ENCODE measurements around the gene STK11.

STK11 gene

DNA sequence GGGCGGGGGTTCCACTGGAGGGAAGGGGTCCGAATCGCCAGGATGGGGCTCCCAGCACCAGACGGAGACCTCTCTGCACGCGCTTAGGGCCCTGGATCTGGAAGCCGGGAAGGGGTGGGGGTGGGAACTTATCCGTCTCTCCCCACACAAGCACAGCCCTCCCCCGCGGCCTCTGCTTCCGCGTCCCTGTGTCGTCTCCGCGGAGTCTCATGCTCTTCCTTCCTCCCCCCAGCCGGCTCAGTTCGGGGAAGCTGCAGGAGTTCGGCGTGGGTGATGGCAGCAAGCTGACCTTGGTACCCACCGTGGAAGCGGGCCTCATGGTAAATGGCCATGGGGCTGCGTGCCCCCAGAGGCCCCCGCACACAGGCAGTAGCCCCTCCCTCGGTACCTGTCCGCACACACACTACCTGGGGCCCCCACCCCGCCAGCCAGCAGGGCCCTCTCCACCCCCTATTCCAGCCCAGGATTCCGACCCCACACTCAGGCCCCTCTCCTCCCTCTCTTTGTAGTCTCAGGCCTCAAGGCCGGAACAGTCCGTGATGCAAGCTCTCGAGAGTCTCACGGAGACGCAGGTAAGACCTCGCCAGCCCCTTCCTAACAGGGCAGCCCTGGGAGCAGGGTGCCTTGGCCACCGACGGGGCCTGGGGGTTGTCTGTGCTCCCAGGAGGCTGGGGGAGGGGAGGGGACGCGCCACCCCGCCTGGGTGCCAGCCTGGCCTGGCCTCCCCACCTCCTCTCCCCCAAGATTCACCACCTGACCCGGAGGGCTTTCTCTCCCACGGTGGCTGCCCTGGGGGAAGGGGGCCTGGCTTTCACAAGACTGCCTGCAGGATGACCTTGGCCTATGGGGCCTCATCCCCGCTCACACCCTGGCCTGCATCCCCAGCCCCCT lies 46.0 kb downstream of the STK11 start:
- DNase-seq = no peak

DNA sequence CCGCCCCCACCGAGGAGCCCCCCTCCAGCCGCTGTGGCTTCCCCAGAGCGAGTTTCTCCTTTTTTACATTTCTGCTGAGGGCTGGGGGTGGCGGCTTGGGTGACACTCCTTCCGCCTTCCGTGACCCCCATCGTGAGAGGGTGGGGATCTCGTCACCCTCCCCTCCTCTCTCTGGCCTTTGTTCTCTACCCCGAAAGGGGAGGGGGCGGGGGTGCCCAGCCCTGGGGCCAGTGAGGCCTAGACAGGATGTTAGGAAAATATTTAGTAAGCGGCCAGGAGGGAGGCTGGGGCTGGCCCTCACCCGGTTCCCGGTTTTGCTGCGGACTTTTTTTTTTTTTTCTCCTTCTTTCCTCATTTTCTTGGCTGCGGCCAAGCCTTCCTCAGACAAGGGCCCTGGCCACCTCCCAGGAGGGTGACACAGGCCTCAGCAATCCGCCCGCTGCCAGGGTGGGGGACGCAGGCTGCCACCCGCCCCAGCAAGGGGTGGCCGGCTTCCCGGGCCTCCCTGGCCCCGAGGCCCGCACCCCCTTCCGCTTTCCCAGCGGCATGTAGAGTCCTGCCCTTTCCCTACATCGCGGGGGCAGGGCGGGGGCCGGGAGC lies 46.7 kb downstream of the STK11 start:
- no peak for DNase-seq

DNA sequence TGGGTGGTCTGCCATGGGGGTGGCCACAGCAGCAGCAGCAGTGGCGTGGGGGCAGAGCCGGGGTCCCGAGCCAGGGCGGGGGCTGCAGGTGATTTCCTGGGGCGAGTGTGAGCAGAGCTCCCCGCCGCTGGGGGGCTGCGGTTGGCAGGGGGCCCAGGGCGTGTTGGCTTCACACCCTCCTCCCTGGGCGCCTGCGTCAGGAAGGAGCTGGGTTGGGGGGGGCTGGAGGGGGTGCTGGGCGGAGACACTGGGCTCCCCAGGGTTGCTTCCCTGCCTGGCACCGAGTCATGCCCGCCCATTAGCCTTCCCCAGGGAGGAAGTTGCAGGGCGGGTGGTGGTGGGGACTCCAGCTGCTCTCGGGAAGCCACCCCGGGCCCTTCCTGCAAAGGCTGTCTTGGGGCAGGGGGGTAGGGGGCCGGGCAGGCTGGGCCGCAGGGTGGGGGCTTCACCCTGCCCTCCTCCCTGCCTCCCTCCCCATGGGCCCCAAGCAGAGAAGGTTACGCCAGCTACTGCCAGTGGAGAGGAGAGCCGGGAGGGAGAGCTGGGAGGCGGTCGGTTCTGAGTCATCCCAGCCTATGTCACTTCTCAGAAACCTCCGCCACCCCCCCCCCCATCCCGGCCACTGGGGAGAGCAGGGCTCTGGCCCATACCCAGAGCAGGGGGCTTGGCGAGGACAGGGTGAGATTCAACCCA lies 47.4 kb downstream of the STK11 start:
- DNase-seq = peak; percentile 87

DNA sequence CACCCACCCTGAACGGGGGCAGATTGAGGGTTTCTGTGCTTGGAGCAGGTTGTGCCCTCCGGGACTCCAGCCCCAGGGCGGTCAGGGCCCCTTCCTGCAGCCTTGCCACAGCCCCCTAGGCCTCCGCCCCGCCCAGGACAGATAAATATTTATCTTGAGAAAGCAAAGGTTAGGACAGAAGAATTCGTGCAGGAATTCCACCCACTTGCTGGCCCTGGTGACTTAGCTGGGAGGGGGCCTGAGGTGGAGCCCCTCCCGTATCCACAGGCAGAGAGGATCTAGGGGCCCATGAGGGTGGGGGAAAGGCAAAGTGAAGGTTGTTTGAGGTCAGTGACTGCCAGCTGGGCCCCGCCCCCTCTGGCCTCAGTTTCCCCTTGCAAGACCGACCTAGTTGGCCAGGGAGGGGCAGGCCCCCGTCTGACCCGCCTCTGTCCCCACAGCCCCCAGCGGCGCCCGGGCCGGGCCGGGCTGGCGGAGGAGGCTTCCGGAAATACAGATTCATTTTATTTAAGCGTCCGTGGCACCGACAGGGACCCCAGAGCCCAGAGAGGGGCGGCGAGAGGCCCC lies 48.0 kb downstream of the STK11 start:
- no peak for DNase-seq

DNA sequence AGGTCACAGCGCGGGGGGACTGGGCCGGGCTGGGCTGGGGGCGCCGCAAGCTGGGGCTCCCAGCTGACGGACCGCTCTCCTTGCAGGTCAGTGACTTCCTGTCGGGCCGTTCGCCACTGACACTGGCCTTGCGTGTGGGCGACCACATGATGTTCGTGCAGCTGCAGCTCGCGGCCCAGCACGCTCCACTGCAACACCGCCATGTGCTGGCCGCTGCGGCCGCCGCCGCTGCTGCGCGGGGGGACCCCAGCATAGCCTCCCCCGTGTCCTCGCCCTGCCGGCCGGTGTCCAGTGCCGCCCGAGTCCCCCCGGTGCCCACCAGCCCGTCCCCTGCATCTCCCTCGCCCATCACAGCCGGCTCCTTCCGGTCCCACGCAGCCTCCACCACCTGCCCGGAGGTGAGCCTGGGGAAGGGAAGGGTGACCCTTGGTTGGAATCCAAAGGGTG lies 48.5 kb downstream of the STK11 start:
- DNase-seq = no peak

DNA sequence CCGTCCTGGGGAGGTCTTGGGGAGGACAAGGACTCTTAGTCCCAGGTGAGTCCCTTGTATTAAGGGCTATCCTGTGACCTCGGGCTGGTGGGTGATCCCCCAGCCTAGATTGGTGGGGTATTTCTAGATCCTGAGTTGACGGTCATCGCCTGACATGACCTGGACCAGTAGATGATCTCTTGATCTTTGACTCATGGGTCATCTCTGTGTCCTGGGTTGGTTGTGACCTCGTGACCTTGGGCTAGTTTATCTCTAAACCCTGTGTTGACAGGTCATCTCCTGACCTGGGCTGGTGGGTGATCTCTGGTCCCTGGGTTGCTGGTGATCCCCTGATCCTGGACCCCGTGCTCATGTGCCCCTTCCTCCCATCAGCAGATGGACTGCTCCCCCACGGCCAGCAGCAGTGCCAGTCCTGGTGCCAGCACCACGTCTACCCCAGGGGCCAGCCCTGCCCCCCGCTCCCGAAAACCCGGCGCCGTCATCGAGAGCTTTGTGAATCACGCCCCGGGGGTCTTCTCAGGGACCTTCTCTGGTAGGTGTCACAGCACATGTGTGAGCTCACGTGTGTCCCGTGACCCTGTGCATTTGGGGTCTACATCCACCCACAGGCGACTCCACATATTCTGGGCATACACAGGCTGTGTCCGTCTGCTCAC lies 49.1 kb downstream of the STK11 start:
- no peak for DNase-seq

DNA sequence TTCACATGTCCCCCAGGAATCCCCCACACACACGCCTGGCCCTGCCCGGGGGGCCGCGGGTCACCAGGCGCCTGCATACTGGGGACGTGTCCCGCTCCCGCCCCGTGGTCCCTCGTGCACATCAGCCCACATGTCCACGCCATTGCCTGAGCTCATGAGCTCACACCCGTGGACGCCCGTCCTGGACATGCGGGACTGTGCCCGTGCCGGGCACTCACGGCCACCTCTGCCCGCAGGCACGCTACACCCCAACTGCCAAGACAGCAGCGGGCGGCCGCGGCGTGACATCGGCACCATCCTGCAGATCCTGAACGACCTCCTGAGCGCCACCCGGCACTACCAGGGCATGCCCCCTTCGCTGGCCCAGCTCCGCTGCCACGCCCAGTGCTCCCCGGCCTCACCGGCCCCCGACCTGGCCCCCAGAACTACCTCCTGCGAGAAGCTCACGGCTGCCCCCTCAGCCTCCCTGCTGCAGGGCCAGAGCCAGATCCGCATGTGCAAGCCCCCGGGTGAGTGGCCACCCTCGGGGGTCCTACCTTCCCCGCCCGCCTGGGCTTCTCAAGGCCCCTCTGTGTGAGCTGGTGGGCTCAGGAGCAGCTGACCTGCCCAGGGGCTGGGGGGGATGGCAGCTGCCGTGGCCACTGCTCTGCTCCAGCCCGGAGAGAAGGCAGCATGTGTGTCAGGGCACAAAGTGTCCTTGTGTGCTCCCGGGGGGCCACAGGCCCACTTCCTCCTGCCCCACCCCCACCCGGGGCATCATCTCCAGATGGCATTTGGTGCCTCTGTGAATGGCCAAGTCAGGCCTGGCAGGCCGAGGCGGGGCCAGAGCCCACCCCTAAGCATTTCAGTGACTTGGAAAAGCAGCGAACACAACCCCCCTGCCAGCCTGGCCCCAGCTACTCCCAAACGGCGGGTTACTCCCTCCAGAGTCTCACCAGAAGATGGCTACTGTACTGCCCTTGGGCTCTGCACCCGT lies 49.9 kb downstream of the STK11 start:
- no peak for DNase-seq

DNA sequence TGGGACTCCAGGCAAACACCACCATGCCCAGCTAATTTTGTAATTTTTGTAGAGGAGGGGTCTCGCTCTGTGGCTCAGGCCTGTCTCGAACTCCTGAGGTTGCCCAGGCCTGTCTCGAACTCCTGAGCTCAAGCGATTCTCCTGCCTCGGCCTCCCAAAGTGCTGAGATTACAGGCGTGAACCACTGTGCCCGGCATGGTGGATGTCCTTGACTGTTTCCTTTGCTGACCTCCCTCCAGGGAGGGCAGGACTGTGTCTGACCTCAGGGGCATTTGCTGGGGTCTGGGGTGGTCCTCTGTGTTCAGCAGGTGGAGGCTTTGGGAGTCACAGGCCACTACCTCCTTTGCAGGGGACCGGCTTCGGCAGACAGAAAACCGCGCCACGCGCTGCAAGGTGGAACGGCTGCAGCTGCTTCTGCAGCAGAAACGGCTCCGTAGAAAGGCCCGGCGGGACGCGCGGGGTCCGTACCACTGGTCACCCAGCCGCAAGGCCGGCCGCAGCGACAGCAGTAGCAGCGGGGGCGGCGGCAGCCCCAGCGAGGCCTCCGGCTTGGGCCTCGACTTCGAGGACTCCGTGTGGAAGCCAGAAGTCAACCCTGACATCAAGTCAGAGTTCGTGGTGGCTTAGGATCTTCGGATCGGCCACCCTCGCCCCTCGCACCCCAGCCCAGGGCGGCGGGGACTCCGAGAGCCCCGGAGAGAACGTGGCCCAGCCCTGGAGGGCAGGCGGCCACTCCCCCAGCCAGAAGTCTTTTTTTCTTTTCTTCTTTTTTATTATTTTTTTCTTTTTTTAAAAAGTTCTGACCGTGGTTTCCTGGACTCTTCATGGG lies 51.3 kb downstream of the STK11 start:
- DNase-seq = no peak

DNA sequence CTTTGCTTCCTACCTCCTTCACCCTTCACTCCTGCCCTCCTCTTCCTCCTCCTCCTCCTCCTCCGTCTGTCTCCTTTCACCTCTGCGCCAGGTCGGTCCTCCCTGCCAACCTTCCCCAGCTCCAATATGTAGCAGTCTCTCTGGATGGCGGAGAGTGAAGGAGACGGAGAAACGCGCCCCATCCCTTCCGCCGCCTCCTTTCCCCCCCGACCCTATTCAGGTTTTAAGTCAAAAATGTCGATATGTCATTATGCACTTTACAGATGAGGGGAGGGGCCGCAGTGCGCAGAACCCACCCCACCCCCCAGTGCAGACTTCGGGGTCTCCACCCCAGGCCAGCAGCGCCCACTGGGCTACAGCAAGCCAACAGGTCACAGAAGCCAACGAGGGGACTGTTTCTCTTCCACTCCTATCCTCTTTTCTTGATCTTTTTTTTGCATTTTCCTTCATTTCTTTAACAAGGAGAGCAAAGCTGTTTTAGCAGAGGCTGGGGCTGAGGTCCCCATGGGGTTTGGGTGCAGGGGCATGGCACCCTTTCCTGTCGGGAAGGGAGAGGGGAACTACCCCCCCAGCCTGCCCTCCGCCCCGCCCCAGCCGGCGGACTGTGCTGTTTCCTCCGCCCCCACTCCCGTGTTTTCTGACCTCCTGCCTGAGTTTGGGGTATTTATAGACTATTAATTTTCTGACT lies 52.0 kb downstream of the STK11 start:
- DNase-seq = no peak

DNA sequence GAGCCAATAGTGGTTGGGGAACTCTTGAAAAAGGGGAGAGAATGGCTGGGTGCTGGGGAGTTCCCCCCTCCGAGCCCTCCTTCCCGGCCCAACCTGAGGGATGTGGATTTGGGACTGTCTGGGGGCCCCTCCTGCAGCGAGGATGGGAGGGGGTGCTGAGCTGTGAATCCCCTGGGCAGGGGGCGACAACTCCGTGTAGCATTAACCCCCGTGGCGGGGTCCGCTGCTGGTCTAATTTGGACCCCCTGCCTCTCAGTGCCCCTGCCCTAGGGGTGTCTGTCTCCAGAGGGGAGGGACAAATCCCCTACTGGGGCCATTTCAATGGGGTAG lies 52.5 kb downstream of the STK11 start:
- no peak for DNase-seq

DNA sequence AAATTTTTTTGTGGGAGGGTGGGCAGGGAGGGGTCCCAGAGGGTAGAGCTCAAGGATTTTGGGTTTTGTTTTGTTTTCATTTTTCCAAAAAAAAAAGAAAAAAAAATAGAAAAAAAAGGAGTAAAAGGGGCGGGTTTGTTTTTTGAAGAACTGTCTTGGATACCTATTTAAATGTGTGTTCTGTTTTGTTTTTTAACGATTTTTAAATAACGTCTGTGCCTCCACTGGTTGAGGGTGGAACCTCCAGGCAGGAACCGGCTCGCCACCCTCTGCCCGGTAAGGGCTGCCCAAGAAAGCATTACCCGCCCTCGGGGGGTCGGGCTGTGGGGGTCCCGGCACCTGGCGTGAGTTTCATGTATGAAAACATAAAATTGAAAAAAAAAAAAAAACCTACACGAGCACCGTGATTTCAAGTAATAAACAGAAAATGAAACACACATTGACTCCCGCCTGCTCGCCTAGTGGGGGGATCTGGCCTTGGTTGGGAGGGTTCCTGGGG lies 53.2 kb downstream of the STK11 start:
- no peak for DNase-seq

DNA sequence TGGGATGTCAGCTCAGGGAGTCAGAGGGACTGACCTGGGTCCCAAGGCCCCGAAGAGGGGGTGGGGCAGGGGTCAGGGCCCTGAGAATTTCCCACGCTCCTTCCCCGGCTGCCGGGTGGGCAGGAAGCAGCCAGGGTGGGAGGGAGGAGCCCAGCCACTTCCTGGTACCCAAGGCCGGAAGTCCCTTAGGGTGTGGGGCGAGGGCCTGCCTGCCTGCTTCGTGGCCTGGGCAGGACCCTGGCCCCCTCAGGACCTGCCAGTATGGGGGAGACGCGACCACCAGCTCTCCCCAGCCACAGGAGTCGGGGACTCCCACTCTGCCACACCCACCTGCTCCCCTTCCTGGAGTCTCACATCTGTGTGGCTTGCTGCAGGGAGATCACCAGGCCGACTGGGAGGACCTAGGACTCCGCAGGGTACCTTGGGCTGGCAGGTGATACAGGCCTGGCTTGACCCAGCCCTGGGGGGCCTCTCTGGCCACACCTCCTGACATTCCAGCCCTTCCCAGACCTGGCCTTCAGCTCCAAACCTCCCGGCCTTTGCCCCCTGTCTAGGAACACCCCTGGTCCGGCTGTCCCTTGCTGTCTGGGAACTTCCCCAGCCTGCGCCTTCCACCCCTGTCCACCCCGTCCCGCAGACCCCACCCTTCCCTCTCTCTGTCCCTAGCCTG lies 53.8 kb downstream of the STK11 start:
- DNase-seq = peak; percentile 92

DNA sequence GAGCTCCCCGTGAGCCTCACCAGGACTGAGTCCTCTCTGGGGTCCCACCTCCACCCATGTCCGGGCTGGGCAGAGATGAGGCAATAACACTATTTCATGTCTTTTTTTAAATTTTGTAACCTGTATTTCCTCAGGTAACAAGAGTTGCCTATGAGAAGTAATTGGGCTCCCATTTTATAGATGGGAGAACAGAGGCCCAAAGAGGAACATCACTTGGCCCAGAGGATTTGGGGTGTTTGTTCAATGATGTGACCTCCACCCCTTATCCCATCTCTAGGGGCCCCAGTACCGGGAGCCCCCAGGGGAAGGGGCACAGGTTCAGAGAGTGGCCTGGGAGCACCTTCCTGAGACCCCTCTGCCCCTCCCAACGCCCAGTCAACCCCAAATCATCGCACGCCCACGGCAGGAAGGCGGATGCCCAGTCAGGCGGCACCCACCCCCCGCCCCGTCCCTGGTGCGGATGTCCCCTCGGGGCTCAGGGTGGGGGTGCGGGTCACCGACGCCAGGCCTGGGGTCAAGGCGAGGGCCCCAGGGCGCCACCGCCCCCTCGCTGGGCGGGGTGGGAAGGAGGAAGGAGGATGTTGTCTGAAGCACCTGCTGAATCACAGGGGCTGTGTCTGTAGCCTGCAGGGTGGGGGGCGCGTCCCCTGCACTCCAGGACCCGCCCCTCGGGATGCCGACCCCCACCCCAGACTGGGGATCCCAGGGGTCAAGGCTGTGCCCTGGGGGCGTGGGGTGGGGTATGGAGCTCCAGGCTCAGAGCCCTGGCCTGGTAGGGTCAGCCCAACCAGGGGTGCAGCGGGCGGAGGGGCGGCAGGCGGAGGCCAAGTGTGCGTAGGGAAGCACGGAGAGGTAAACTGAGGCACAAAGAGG lies 54.5 kb downstream of the STK11 start:
- DNase-seq = no peak

DNA sequence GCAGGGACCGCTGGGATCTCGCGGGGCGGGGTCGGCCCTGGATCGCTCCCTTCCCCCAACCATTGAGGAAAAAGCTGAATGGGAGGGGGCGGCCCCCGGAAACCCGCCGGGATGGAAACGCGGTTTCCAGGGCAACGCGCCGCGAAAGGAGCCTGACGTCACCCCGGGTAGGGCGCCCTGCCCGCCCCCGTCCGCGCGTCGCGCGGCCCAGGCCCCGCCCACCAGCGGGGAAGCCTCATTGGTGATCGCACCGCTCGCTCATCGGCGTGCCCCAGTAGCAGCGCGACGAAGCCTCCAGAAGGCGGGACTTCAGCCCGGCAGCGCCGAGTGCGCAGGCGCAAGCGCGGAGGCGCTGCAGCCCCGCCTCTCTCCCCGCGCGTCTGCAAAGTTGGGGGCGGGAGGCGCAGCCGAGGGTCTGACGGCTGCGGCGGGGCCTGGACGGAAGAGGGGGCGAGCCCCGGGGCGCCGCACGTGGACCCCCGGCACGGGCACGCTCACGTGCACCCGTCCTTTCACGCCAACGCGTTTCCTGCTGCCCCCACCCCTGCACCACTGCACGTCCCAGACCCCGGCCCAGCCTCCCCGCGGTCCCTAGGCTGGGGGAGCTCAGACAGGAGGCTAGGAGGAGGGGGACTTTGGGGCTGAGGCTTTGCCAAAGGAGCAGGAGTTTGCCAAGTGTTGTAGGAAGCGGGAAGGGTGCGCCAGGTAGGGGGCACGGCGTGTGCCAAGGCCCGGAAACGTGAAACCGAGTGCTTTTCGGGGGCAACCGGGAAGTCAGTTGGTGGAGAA lies 55.4 kb downstream of the STK11 start:
- DNase-seq = peak; percentile 97

DNA sequence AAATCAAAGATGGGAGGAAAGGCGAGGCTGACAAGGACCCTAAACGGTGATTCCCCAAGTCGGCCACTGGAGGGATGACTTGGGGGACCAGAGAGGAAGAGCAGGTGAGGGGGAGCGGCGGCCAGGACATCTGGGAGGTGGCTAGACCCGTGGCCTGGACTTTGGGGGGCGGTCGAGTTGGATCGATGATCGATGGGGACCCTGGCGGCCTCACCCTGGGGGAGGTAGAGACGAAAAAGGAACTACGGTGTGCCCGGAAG lies 55.9 kb downstream of the STK11 start:
- DNase-seq = no peak

DNA sequence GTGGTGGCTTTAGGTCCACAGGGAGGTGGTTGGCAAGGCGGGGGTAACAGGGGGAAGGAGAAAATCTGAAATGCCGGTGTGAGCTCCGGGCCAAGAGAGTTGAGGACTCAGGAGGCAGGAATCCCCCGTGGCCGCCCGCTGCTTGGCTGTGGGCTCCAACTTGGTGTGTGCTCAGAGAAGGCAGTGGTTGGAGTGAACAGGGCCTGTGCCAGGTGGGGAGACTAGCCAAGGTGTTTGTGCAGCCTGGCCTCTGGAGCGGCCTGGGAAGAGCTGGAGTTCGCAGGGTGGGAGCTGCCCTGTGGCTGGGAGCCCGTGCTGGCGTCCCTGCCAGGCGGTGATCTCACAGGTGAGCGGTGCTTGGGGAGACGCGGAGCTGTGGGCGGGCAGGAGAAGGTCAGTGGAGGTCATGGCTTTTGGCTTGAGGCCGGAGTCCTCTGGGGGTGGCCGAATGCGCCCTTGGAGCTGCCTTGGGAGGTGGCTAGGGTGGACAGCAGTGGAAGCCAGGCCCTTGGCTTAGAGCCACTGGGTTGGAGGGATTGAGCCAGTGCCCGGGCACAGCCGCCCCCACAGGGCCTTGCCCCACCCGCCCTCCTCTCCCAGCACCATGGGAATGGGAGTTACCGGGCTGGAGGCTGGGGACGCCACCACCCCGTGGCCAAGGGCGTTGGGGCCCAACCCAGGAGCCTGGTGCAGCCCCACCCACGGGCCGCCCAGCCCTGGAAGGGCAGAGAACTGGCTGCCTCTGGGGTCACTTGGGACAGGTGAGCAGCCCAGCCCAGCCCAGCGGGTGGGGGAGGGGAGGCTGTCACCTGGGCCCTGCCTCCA lies 56.4 kb downstream of the STK11 start:
- DNase-seq = no peak

DNA sequence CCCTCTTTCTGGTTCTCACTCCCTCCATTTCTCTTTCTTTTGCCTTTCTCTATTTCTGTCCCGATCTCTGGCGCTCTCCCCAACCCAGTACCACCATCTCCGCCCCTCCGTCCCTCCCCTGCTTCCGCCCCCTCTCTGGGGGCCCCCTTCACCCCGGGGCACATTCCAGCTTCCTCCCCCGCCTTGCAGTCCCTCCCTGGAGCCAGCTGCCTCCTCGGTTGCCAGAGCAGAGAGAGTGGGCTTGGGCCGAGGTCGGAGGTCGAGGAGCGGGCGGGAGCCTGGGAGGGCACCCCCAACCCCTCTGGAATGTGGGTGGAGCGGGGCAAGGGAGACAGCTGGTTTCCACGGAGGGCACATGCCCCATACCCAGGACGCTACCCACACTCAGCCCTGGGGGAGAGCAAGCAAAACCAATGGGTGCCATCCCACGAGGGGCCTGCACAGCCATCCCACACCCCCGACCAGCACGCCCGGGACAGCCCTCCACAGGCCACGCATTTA lies 57.1 kb downstream of the STK11 start:
- DNase-seq = no peak
